ENCODE data around the gene GP9. TPM values are rescaled to one million over a fixed set of nuclear protein-coding genes. Genes with fewer than 3 reads are reported as not detected.

The GP9 gene
- total RNA-seq, 1 experiment from 2014 or later = not detected

DNA sequence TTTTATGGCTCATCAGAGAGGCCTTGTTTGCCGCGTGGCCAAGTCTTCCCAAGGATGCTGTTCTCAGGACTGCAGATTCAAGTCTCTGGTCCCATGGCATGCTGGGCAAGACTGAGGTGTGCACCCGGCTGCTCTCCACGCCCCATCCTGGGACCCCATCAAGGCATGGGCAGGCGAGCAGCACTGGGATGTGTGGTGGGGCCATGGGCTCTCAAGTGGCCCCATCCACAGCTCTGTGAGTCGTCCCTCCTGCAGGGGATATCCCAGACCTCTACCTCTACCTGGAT is 13.1 kb upstream of the GP9 start:
- Histone ChIP-seq H3K56ac (ENCODE audit: insufficient read length, low read depth, low read length) (no peak overlapping the region), H3K79me2 (ENCODE audit: insufficient read depth, low read length) (no peaks in the 10 kb centered on the region), H3T11ph (ENCODE audit: low read length) (no peak overlapping the region), H2BK120ac (ENCODE audit: low read depth, low read length, poor library complexity, severe bottlenecking) (no peak overlapping the region), H3K14ac (ENCODE audit: insufficient read depth, low read length) (no peak overlapping the region), H4K8ac (replicated peaks; ENCODE audit: insufficient read length, low read depth, low read length) (no peak overlapping the region), H2AFZ (ENCODE audit: low read length) (no peak overlapping the region), H4K91ac (ENCODE audit: insufficient read length, low read depth, low read length) (no peak overlapping the region), H2AK5ac (ENCODE audit: insufficient read length, low read length) (no peak overlapping the region), H3K4ac (ENCODE audit: low read depth, low read length) (no peak overlapping the region), H3K9me3 (ENCODE audit: control insufficient read depth, low read depth, low read length) (no peaks in the 10 kb centered on the region), H3K79me1 (ENCODE audit: insufficient read depth, low read depth, low read length, poor library complexity, severe bottlenecking) (no peaks in the 10 kb centered on the region), H2BK12ac (ENCODE audit: insufficient read length, low read depth, low read length) (no peak overlapping the region), H3K18ac (ENCODE audit: insufficient read length, low read depth, low read length) (no peak overlapping the region), H3K23me2 (ENCODE audit: insufficient read length, low read depth, low read length, poor library complexity, severe bottlenecking) (no peaks in the 10 kb centered on the region), H3K27me3 (ENCODE audit: insufficient read depth, low read length) (no peaks in the 10 kb centered on the region), H3K23ac (ENCODE audit: insufficient read length, low read depth, low read length) (no peak overlapping the region), H3K4me1 (ENCODE audit: insufficient read depth, low read length) (no peaks in the 10 kb centered on the region), H3K9ac (ENCODE audit: extremely low read depth, insufficient read length, low read length) (no peak overlapping the region), H3K27ac (ENCODE audit: insufficient read length, low read depth, low read length) (no peak overlapping the region), H2BK20ac (ENCODE audit: low read depth, low read length, poor library complexity, severe bottlenecking) (no peak overlapping the region), H2BK15ac (ENCODE audit: low read depth, low read length) (no peak overlapping the region), H4K5ac (ENCODE audit: insufficient read length, low read depth, low read length) (no peak overlapping the region), H2BK5ac (ENCODE audit: insufficient read length, low read length) (no peak overlapping the region), H3K4me2 (ENCODE audit: insufficient read depth, insufficient read length, low read length) (no peak overlapping the region), H4K20me1 (ENCODE audit: control insufficient read depth, insufficient read depth, insufficient read length) (no peaks in the 10 kb centered on the region)
- Mint-ChIP-seq H3K27me3 (ENCODE audit: low read depth) (peaks cover 2% of the 10 kb centered on the region; the same call in 1 of the 2 replicates), H3K4me1 (peaks cover 0 to 2% of the 10 kb centered on the region in 2 experiments; a peak in 1 of 4 replicates), H3K27ac (no peak overlapping the region), H3K36me3 (ENCODE audit: insufficient read depth in 1 of 3, low read depth in 3 of 3) (peaks cover 0 to 6% (median 0%) of the 10 kb centered on the region in 3 experiments; a peak in 2 of 7 replicates), H3K4me3 (no peak overlapping the region; a peak in 1 of 5 replicates), H3K9me3 (peaks cover 10 to 19% of the 10 kb centered on the region in 2 experiments; a peak in 4 of 5 replicates)
- TF ChIP-seq, protein P1, sequence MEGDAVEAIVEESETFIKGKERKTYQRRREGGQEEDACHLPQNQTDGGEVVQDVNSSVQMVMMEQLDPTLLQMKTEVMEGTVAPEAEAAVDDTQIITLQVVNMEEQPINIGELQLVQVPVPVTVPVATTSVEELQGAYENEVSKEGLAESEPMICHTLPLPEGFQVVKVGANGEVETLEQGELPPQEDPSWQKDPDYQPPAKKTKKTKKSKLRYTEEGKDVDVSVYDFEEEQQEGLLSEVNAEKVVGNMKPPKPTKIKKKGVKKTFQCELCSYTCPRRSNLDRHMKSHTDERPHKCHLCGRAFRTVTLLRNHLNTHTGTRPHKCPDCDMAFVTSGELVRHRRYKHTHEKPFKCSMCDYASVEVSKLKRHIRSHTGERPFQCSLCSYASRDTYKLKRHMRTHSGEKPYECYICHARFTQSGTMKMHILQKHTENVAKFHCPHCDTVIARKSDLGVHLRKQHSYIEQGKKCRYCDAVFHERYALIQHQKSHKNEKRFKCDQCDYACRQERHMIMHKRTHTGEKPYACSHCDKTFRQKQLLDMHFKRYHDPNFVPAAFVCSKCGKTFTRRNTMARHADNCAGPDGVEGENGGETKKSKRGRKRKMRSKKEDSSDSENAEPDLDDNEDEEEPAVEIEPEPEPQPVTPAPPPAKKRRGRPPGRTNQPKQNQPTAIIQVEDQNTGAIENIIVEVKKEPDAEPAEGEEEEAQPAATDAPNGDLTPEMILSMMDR (conservative IDR thresholded peaks at IDR 0.05) = no peak
- DNase-seq = no peak
- WGBS (ENCODE audit: extremely low coverage, insufficient read length, low lambda C conversion rate) = no CpG with 5 or more reads among the region's 6 CpGs

Measured in H9 (cell line).